ENCODE measurements around the gene H3-3A. TPM values are rescaled to one million over a fixed set of nuclear protein-coding genes. Genes with fewer than 3 reads are reported as not detected.

Gene H3-3A
- total RNA-seq, 1 experiment from 2014 or later: 1,129 TPM

- Histone ChIP-seq H3K4me1 (ENCODE audit: insufficient read depth, low read length) (no peaks in the 10 kb centered on the region), H2BK20ac (ENCODE audit: low read depth, low read length, poor library complexity, severe bottlenecking) (no peak overlapping the region), H3K4ac (ENCODE audit: low read depth, low read length) (no peak overlapping the region), H4K5ac (ENCODE audit: insufficient read length, low read depth, low read length) (no peak overlapping the region), H3K56ac (ENCODE audit: insufficient read length, low read depth, low read length) (no peak overlapping the region), H2AFZ (ENCODE audit: low read length) (no peak overlapping the region), H3K4me2 (ENCODE audit: insufficient read depth, insufficient read length, low read length) (no peak overlapping the region), H3K27me3 (ENCODE audit: insufficient read depth, low read length) (no peaks in the 10 kb centered on the region; the same call in 1 of the 2 replicates), H3K23me2 (ENCODE audit: insufficient read length, low read depth, low read length, poor library complexity, severe bottlenecking) (peaks cover 8% of the 10 kb centered on the region), H4K91ac (ENCODE audit: insufficient read length, low read depth, low read length) (no peak overlapping the region), H3K18ac (ENCODE audit: insufficient read length, low read depth, low read length) (no peak overlapping the region), H4K8ac (replicated peaks; ENCODE audit: insufficient read length, low read depth, low read length) (no peak overlapping the region), H3K79me1 (ENCODE audit: insufficient read depth, low read depth, low read length, poor library complexity, severe bottlenecking) (no peaks in the 10 kb centered on the region), H2AK5ac (ENCODE audit: insufficient read length, low read length) (no peak overlapping the region), H3K27ac (ENCODE audit: insufficient read length, low read depth, low read length) (no peak overlapping the region), H3T11ph (ENCODE audit: low read length) (no peak overlapping the region), H3K9ac (ENCODE audit: extremely low read depth, insufficient read length, low read length) (no peak overlapping the region), H2BK120ac (ENCODE audit: low read depth, low read length, poor library complexity, severe bottlenecking) (no peak overlapping the region), H4K20me1 (ENCODE audit: control insufficient read depth, insufficient read depth, insufficient read length) (no peaks in the 10 kb centered on the region), H2BK15ac (ENCODE audit: low read depth, low read length) (no peak overlapping the region), H3K79me2 (ENCODE audit: insufficient read depth, low read length) (no peaks in the 10 kb centered on the region), H3K23ac (ENCODE audit: insufficient read length, low read depth, low read length) (no peak overlapping the region), H2BK12ac (ENCODE audit: insufficient read length, low read depth, low read length) (no peak overlapping the region), H2BK5ac (ENCODE audit: insufficient read length, low read length) (no peak overlapping the region), H3K14ac (ENCODE audit: insufficient read depth, low read length) (no peak overlapping the region), H3K9me3 (ENCODE audit: control insufficient read depth, low read depth, low read length) (no peaks in the 10 kb centered on the region)
- Mint-ChIP-seq H3K4me1 (peaks cover 5% of the 10 kb centered on the region in 2 experiments), H3K9me3 (peaks cover 0 to under 1% of the 10 kb centered on the region in 2 experiments; a peak in 2 of 5 replicates), H3K27ac (no peak overlapping the region), H3K4me3 (no peak overlapping the region), H3K27me3 (ENCODE audit: low read depth) (peaks cover 33% of the 10 kb centered on the region), H3K36me3 (ENCODE audit: insufficient read depth in 1 of 3, low read depth in 3 of 3) (no peaks in the 10 kb centered on the region; a peak in 1 of 7 replicates)
- TF ChIP-seq, protein P1, sequence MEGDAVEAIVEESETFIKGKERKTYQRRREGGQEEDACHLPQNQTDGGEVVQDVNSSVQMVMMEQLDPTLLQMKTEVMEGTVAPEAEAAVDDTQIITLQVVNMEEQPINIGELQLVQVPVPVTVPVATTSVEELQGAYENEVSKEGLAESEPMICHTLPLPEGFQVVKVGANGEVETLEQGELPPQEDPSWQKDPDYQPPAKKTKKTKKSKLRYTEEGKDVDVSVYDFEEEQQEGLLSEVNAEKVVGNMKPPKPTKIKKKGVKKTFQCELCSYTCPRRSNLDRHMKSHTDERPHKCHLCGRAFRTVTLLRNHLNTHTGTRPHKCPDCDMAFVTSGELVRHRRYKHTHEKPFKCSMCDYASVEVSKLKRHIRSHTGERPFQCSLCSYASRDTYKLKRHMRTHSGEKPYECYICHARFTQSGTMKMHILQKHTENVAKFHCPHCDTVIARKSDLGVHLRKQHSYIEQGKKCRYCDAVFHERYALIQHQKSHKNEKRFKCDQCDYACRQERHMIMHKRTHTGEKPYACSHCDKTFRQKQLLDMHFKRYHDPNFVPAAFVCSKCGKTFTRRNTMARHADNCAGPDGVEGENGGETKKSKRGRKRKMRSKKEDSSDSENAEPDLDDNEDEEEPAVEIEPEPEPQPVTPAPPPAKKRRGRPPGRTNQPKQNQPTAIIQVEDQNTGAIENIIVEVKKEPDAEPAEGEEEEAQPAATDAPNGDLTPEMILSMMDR (conservative IDR thresholded peaks at IDR 0.05): no peak
- WGBS (ENCODE audit: extremely low coverage, insufficient read length, low lambda C conversion rate): no CpG with 5 or more reads among the region's 17 CpGs
- no peak for DNase-seq
These were observed 24.3 kb downstream of the H3-3A start for GRCh38 chr1:226086776-226087175.
